Heart right ventricle (tissue), 16 donors: ENCODE measurements around the gene OMD. TPM values are rescaled to one million over a fixed set of nuclear protein-coding genes. Genes with fewer than 3 reads are reported as not detected.

Source experiments
- ATAC-seq, 8 donors: fragments of 200-7000 bp; cut with Tn5 transposase; one replicate each; pipeline ENCODE4 v1.9.1; 2020; ENCODE audit warnings: mild to moderate bottlenecking in 8 of 8, moderate library complexity in 8 of 8, moderate number of reproducible peaks in 1 of 8
- DNase-seq, 2 donors: peaks; one replicate each; pipeline ENCODE4 v3.0.0-alpha.2; 2020
- H3K27ac ChIP-seq, 10 donors: fragments of 200-600 bp; sonication (generic) in 2 of 10; one replicate each; pipeline versions ENCODE4 v1.5.0 to v1.8.0; 2020 to 2022; ENCODE audit warnings: mild to moderate bottlenecking in 3 of 10
- H3K27me3 ChIP-seq, 7 donors: fragments of 200-600 bp; one replicate each; pipeline ENCODE4 v1.8.0; 2021 to 2022; ENCODE audit warnings: mild to moderate bottlenecking in 2 of 7
- H3K36me3 ChIP-seq, 9 donors: fragments of 200-600 bp; sonication (generic) in 1 of 9; one replicate each; pipeline versions ENCODE4 v1.5.0 to v1.8.0; 2020 to 2022; ENCODE audit warnings: mild to moderate bottlenecking in 2 of 9
- H3K4me1 ChIP-seq, 9 donors: fragments of 200-600 bp; sonication (generic) in 1 of 9; one replicate each; pipeline versions ENCODE4 v1.5.0 to v1.8.0; 2020 to 2022; ENCODE audit warnings: mild to moderate bottlenecking in 4 of 9
- H3K4me3 ChIP-seq, 10 donors: fragments of 200-600 bp; sonication (generic) in 2 of 10; one replicate each; pipeline versions ENCODE4 v1.5.0 to v1.8.0; 2020 to 2022; ENCODE audit warnings: mild to moderate bottlenecking in 7 of 10, moderate library complexity in 2 of 10
- H3K9me3 ChIP-seq, 11 donors: fragments of 200-600 bp in 10 of 11; sonication (generic) in 2 of 11; one replicate each; pipeline versions ENCODE4 v1.5.0 to v1.8.0; 2013 to 2022; ENCODE audit warnings: mild to moderate bottlenecking in 2 of 11, control low read depth in 1 of 11, moderate library complexity in 1 of 11
- CTCF ChIP-seq, 9 donors: fragments of 200-600 bp; sonication (generic) in 2 of 9; IDR thresholded peaks; one replicate each; pipeline versions ENCODE4 v1.5.0 to v1.8.0; 2021 to 2022; ENCODE audit warnings: antibody characterized with exemption in 9 of 9, mild to moderate bottlenecking in 5 of 9, moderate library complexity in 1 of 9
- WGBS, 2 donors: extraction: QIAGEN DNeasy Blood & Tissue Kit; methylation state at CpG; one replicate each; pipeline ENCODE4 v1.1.7; 2013; ENCODE audit warnings: inconsistent platforms in 1 of 2; 5-methylcytosine and 5-hydroxymethylcytosine counted together
- intact Hi-C, 10 donors: fragments of 100-400 bp; cut with DNase I; formaldehyde crosslinking; loops; one replicate each; pipeline versions ENCODE4 v1.11.1 to v1.14.2; 2022
- polyA plus RNA-seq, 2 donors: library from polyadenylated mRNA; stranded (reverse); fragments of 200-250 nt; gene quantifications; one replicate each; pipeline ENCODE4 v1.2.3, GENCODE V29; 2013
- total RNA-seq, 10 donors: library from RNA; stranded (reverse); fragmentation: NEBNext Ultra II Directional in 3 of 10; extraction: Animal tissue kit (Norgen Biotek cat#: 25700) in 3 of 10; gene quantifications; one replicate each; pipeline versions ENCODE4 v1.2.1 to v1.2.4, GENCODE V29; 2021 to 2023
- donor health status: Arrhythmogenic right ventricular cardiomyopathy.
- donor health status: ischemic (EF 13 %, LVEDD 7.1; RV severe dilation, severe dysfunction).
- donor health status: healthy with polysubstance abuse.
- donor health status: DM: no; HTN: yes; CAD: no.
- donor health status: DM: no; HTN: no; CAD: no.
- donor health status: ischemic (EF 25% LVEDD 6.9; RV normal size, moderate dysfunction).
- donor health status: ischemic (EF 25% LVEDD 5.7; RV mildly dilated, moderate dysfunction).
- donor health status: healthy.
- donor health status: DM: yes; HTN: yes; CAD: no.
- donor health status: Ischemic cardiomyopathy.
- donor health status: ischemic (EF 35%, LVEDD 5.7; RV mildly dilated, moderate dysfunction).
- donor health status: nonischemic (EF 11% LVEDD 7.7; RV severe dilation, severe dysfunction).
- donor health status: DM: yes; HTN: yes; CAD: no.
- donor health status: PGD.
- donor health status: ischemic (EF 29% LVEDD 5.4; RV normal size, mild dysfunction).
- donor health status: nonischemic (EF 23%, LVEDD 6.1; RV moderate dilation, normal function).

The OMD gene
- total and polyA plus RNA-seq, 12 donors: 2.1 to 11.4 (median 4.0) TPM

GRCh38 chr9:92407818-92408217, 16.5 kb downstream of the OMD start:
- Histone ChIP-seq H3K4me3 (no peak overlapping the region), H3K27me3 (no peaks in the 10 kb centered on the region), H3K27ac (peak overlapping the region in 1 of 10 donors; percentile 45), H3K4me1 (peaks cover 0 to 22% (median 6%) of the 10 kb centered on the region in 9 donors), H3K9me3 (peaks cover 0 to 5% (median 0%) of the 10 kb centered on the region in 11 donors), H3K36me3 (no peaks in the 10 kb centered on the region)
- no peak for TF ChIP-seq CTCF (IDR thresholded peaks at IDR 0.05)
- intact Hi-C loops: no loop called here
- no peak for DNase-seq
- ATAC-seq: no peak
- 98% methylated on average over 2 of the region's 2 CpGs for WGBS, 2 donors

- Histone ChIP-seq H3K27ac (peak overlapping the region in 7 of 10 donors; percentile 2 to 63 (median 43)), H3K9me3 (peaks cover 0 to 3% (median 0%) of the 10 kb centered on the region in 11 donors), H3K27me3 (no peaks in the 10 kb centered on the region), H3K4me1 (peaks cover 0 to 22% (median 6%) of the 10 kb centered on the region in 9 donors), H3K4me3 (peak overlapping the region in 7 of 10 donors; percentile 5 to 27 (median 12)), H3K36me3 (no peaks in the 10 kb centered on the region)
- no peak for TF ChIP-seq CTCF (IDR thresholded peaks at IDR 0.05)
- 42 to 45% methylated on average over 3 of the region's 3 CpGs for WGBS, 2 donors
- DNase-seq (peak in 1 of 2 donors; percentile 38), ATAC-seq (peak; percentile 61 to 84 (median 76))
- intact Hi-C loops: no loop called here
Observed at GRCh38 chr9:92406477-92406876, 17.8 kb downstream of the OMD start.

DNA sequence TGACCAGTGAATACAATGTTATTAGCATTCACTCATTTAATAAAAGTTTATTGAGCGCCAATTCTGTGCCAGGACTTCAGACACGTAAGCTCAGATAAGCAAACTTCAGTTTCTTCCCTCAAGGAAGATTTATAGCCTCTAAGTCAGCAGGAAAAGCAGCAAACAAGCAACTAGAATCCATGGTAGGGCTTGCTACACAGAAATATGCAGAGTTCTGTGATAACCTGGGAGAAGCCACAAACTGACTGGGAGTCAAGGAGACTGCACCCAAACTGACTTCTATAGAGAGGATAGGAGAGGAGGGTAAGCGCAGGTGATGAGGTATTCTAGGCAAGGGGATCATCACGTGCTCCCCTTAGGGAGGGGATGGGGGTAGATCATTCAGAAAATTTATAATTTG, 18.5 kb downstream of the OMD start:
- no peaks in the 10 kb centered on the region for H3K27me3 ChIP-seq
- H3K4me3 ChIP-seq: peak overlapping the region in 6 of 10 donors; percentile 5 to 27 (median 11)
- no peak for TF ChIP-seq CTCF (IDR thresholded peaks at IDR 0.05)
- intact Hi-C loops: no loop called here
- H3K27ac ChIP-seq: peak overlapping the region in 6 of 10 donors; percentile 32 to 63 (median 44)
- WGBS, 2 donors: 76 to 77% methylated on average over 4 of the region's 4 CpGs
- peaks cover 0 to 22% (median 6%) of the 10 kb centered on the region in 9 donors for H3K4me1 ChIP-seq
- H3K9me3 ChIP-seq: no peaks in the 10 kb centered on the region
- DNase-seq (no peak), ATAC-seq (peak in 1 of 8 donors; percentile 29)
- no peaks in the 10 kb centered on the region for H3K36me3 ChIP-seq

- ATAC-seq: no peak
- Histone ChIP-seq H3K36me3 (no peaks in the 10 kb centered on the region), H3K27me3 (no peaks in the 10 kb centered on the region), H3K27ac (peak within 1 kb of the TSS in 5 of 10 donors; percentile 9 to 54 (median 45)), H3K9me3 (no peaks in the 10 kb centered on the region), H3K4me1 (peaks cover 0 to 18% (median 6%) of the 10 kb centered on the region in 9 donors), H3K4me3 (peak within 1 kb of the TSS in 7 of 10 donors; percentile 23 to 43 (median 34))
- DNase-seq: no peak
- no peak for TF ChIP-seq CTCF (IDR thresholded peaks at IDR 0.05)
- intact Hi-C loops: no loop called here
- WGBS, 2 donors: 77 to 79% methylated on average over 5 of the region's 5 CpGs
Observed at GRCh38 chr9:92404042-92404836, 20.0 kb downstream of the OMD start, which contains the start of gene OGN. OGN (minus strand) TSS chr9:92404578; CDS start chr9:92403407, 1,171 bp downstream.
